Measurements from ENCODE around the gene TMA7B.
A peak's percentile ranks its signal among the peaks of the same experiment; 100 is the strongest.

The TMA7B gene

DNA sequence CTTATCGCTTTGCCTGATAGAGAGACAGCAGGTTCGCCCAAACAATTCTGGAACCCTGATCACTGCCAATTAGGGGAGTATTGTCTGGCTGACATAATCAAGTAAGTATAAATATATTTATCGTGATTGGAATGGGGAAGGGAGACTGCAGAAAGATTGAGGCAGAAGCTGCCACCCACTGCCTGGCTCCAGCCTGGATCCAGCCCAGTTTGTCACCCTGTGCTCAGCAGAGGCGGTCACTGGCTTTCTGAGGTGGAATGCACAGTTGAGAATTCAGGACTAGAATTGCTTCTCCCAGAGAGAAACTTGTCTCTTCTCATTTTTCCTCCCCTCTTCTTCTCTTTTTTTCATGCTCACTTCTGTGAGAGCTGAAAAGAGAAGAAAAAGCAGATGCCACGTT is 33.4 kb upstream of the TMA7B start:
- TF ChIP-seq, protein P1, sequence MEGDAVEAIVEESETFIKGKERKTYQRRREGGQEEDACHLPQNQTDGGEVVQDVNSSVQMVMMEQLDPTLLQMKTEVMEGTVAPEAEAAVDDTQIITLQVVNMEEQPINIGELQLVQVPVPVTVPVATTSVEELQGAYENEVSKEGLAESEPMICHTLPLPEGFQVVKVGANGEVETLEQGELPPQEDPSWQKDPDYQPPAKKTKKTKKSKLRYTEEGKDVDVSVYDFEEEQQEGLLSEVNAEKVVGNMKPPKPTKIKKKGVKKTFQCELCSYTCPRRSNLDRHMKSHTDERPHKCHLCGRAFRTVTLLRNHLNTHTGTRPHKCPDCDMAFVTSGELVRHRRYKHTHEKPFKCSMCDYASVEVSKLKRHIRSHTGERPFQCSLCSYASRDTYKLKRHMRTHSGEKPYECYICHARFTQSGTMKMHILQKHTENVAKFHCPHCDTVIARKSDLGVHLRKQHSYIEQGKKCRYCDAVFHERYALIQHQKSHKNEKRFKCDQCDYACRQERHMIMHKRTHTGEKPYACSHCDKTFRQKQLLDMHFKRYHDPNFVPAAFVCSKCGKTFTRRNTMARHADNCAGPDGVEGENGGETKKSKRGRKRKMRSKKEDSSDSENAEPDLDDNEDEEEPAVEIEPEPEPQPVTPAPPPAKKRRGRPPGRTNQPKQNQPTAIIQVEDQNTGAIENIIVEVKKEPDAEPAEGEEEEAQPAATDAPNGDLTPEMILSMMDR (IDR thresholded peaks at IDR 0.05): no peak

DNA sequence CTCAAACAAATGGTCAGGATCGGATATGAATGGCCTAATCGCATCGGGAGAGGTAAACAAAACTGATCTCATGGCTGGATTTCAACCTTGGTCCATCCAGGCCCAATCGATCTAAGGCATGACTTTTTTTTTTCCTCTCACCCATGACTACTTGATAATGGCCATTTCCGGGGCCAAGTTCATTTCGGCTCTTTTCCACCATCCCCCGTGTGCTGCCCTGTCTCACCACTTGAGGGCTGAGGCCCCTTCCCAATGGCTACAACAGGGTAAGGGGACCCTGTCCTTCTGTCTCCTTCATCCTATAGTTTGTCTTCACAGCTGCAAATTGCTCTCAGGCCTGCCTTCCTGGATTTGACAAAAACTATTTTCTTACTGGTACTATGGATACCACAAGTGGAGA is 32.7 kb upstream of the TMA7B start:
- TF ChIP-seq, protein P1 (IDR thresholded peaks at IDR 0.05): no peak; the same call in 1 of the 2 replicates

DNA sequence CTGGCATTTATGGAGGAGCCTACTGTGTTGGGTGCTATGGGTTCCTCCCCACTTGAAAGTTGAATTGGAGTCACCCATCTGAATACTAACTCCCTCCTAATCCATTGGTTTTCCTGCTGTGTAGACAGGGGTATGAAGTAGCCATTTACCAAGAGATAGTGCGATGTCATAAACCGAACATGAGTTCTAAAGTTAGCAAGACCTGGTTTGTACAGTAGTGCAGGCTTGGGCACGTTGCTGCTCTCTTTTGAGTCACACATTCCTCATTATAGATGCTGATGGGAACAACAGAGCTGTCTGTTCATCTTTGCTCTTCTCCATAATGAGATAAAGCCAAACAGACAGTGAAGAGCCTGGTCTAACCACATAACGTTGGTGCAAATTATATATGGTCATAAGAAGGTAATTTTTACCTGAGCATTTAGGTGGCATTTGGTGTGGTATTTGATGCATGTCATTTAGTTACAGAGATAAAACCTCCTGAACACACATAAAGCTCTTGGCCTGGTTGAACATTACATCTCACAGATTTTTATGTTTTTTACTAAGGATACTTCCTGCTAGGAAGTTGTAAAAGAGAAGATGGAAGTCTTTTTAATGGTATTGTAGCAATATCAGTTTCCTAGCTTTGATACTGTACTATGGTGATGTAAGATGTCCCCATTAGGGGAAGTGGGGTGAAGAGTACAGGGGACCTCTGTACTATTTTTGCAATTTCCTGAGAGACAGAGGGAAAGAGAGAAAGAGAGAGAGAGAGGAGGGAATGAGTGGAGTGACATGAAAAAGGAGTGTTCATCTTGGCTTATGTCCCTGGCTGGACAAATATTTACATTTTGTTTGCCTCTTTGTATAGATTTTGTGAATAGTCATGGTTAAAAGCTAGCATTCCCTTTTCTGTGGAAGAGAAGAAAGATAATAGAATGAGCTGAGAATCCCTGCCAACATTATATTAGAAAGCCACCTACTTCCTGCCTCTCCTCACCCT is 31.4 kb upstream of the TMA7B start:
- TF ChIP-seq, protein P1 (IDR thresholded peaks at IDR 0.05): no peak

DNA sequence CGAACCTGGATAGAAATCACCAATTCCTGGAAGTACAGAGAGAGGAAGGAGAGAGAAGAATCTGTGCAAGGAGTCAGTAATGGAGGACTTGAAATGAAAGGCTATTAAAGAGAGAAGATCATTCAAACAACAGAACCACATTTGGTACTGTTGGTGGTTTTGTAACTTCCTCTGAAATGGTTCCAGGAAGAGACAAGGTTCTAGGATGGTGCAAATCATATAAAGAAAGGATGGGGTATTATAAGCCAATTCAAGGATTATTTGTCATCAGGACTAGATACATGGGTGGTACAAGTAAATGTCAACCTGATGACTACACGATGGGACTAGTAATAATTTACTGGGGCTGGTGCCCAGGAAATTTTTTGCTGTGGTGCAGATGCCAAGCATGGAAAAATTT is 28.9 kb upstream of the TMA7B start:
- TF ChIP-seq, protein P1 (IDR thresholded peaks at IDR 0.05): no peak

DNA sequence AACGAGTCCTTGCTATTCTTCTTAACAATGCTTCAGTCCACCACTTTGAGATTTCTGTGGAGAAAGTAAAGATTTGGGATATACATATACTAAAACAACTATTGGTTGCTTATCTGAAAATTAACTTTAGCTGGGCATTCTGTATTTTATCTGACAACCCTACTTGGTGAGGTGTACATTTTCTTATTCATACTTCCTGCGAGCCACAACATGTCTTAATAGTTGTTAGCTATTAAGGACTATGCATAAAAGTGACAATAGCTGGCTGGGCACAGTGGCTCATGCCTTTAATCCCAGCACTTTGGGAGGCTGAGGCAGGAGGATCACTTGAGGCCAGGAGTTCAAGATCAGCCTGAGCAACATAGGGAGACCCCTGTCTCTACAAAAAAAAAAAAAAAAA is 28.0 kb upstream of the TMA7B start:
- TF ChIP-seq, protein P1 (IDR thresholded peaks at IDR 0.05): no peak

DNA sequence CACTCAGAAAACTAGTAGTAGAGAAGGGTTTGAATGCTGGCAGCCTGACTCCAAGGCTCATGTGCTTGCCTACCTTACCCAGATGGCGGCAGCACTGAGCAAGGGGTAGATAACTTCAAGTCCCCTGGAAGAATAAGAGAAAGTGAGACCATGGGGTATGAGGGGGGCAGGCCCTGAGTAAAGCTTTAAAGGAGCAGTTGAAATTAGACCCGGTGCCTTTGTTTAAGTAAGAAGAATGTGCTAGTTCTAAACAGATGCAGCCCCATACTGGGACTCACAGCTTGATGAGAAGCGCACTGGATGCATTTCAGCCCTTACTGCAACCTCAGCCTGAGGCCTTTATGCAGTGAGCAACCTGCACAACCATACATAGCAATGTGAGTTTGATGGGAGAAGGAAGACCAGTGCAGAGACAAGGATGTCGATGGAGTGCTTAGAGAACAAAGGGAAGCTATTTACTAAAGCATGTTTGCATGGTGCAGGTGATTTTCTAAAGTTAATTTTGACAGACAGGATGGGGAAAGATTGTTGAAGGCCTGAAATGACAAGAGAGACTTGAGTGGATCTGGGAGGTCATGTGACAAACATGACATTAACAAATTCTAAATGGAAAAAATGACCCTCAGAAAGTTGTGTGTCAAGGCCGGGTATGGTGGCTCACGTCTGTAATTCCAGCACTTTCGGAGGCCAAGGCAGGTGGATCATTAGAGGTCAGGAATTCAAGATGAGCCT is 27.1 kb upstream of the TMA7B start:
- TF ChIP-seq, protein P1 (IDR thresholded peaks at IDR 0.05): peak; percentile 47

DNA sequence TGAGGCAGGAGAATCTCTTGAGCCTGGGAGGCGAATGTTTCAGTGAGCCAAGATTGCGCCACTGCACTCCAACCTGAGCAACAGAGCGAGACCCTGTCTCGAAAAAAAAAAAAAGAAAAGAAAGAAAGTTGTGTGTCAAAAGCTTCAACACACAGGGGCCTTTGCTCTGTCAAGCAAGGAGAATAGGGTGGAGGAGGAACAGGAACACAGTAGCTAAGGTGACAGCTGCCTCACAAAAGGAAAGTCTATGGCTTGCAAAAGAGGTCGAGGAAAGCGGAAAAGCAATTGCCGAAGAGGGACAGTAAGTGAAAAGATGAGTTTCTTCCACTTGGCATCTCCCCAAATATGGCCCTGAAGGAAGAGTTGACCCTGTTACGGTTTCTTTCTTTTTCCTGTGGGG is 26.5 kb upstream of the TMA7B start:
- TF ChIP-seq, protein P1 (IDR thresholded peaks at IDR 0.05): no peak
